GM12892 (cell line): ENCODE results near the gene NAA30.

Source experiments
- POLR2A ChIP-seq: IDR thresholded peaks from 2 replicates; pipeline ENCODE4 v1.6.1; 2011; ENCODE audit warnings: low read depth, low read length, control low read depth
- POLR2AphosphoS5 ChIP-seq: IDR thresholded peaks from 2 replicates; pipeline ENCODE4 v1.6.1; 2011; ENCODE audit warnings: low read depth, low read length, control low read depth
- TAF1 ChIP-seq: IDR thresholded peaks from 2 replicates; pipeline ENCODE4 v1.6.1; 2011; ENCODE audit warnings: low read depth, mild to moderate bottlenecking, control low read depth, low read length, borderline replicate concordance

GRCh38 chr14:57346741-57347140, 43.6 kb upstream of the NAA30 start:
- no peak for TF ChIP-seq TAF1
- no peak for TF ChIP-seq POLR2A
- no peak for TF ChIP-seq POLR2AphosphoS5
